Epithelial cell of esophagus (primary cell): Measurements from ENCODE around the gene ZNF697.
"Not testable (repeated sequence)": the region's sequence is repeated elsewhere in the genome, so short reads cannot be mapped to it uniquely, and the experiment has no call there.

Experiments used
- DNase-seq: peaks from one replicate; pipeline ENCODE4 v3.0.0; 2010; ENCODE audit warnings: low read depth
- H3K4me3 ChIP-seq: 2 replicates; pipeline ENCODE4 v1.5.1; 2011; ENCODE audit warnings: mild to moderate bottlenecking, low read length, control low read depth
- CTCF ChIP-seq: IDR thresholded peaks from 2 replicates; pipeline ENCODE4 v1.5.1; 2011; ENCODE audit warnings: low read depth, mild to moderate bottlenecking, low read length, control low read depth, inconsistent platforms; ENCODE audit not compliant: insufficient read depth; ENCODE audit errors: missing control alignments

Gene ZNF697

DNA sequence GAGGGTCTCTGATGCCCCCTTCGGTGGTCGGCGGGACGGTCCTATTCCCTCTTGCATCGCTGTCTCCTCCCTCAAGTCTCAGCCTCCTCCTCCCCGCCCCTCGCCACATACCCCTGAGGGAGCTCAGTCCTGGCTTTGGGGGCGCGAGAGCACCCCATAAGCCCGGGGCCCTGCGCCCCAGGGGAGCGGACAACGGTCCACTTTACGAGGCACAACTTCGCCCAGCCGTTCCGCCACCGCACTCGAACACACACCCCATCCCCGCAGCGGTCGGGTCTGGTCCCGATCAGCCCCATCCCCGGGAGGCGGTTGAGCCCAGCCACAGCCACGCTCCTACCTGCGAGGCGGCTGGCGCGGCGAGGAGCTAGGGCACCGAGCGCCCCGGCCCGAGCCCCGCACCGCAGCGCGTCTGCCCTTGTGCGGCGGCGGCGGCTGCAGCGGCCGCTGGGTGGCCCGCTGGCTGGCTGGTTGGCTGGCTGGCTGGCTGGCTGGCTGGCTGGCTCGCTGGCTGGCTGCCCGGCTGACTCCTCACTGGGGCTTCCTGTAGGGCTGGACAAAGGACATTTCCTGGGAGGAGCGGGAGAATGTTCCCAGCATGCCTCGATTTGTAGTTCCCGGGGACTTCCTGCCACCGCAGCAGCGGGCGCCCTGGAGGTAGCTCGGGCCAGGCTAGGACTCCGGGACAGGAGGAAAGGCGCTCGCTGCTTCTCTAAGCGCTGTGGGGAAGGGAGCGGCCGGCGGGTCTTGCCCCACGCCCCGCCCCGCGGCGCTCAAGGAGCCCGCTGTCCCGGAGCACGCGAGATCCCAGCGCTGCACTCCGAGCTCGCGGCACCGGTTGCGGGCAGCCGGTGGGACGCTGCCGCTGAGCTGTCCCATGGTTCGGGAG lies at the start of gene ZNF697:
Gene ZNF697 (minus strand): TSS at position 533 of the 886 bp plus-strand sequence. CDS start 22,166 bp downstream, outside the sequence.
- peak within 1 kb of the TSS; percentile 81 for H3K4me3 ChIP-seq
- peak; percentile 99 for DNase-seq
- peak; percentile 1 for TF ChIP-seq CTCF

DNA sequence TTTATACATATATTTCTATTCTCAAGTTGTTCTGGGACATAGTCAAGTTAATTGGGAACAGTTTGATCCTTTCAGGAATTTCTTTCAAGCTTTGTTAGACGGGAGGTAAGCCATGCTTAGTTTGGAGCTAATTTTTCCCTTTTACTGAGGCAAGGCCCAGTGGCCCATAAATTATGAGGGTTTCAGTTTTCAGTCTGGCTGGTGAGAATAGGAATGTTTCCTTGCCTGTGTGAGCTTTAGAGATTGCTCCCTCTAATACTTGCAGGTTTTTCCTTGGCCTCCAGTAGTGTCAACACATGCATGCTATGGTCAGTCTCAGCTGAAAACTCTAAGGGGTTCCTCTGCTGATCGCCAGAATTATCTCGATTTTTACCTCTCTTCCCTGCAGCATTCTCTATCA lies 49.5 kb upstream of the ZNF697 start:
- TF ChIP-seq CTCF, result no peak
- no peak overlapping the region for H3K4me3 ChIP-seq
- no peak for DNase-seq

DNA sequence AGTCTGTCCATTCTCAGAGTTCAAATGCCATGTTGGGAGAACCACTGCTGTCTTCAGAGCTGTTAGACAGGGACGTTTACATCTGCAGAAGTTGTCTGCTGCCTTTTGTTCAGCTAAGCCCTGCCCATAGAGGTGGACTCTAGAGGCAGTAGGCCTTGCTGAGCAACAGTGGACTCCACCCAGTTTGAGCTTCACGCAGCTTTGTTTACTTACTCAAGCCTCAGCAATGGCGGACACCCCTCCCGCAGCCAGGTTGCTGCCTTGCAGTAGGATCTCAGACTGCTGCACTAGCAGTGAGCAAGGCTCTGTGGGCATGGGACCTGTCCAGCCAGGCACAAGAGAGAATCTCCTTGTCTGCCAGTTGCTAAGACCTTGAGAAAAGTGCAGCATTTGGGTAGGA lies 48.8 kb upstream of the ZNF697 start:
- DNase-seq, result peak; percentile 68
- not testable (repeated sequence) for H3K4me3 ChIP-seq

GRCh38 chr1:119689511-119689910 lies 41.4 kb upstream of the ZNF697 start:
- DNase-seq, result no peak
- no peak for TF ChIP-seq CTCF
- H3K4me3 ChIP-seq, result no peak overlapping the region

DNA sequence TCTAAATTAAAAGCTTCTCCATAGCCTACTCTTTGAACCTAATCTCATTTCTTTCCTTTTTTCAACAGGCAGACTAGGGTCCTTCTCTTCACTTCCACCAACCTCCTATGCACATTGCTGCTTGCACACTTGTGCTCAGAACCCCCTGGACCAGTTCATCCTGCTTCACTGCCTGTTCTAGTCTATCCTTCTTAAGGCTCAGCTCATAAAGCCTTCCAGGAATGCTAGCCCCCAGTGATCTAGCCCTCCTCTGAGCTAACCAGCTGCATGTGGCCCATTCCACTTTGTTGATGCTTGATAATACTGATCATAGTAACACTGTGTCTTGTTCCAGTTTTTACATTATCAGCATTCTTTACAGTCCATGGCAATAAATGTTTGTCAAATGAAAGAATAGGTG lies 40.7 kb upstream of the ZNF697 start:
- DNase-seq, result no peak
- no peak overlapping the region for H3K4me3 ChIP-seq
- TF ChIP-seq CTCF, result no peak

DNA sequence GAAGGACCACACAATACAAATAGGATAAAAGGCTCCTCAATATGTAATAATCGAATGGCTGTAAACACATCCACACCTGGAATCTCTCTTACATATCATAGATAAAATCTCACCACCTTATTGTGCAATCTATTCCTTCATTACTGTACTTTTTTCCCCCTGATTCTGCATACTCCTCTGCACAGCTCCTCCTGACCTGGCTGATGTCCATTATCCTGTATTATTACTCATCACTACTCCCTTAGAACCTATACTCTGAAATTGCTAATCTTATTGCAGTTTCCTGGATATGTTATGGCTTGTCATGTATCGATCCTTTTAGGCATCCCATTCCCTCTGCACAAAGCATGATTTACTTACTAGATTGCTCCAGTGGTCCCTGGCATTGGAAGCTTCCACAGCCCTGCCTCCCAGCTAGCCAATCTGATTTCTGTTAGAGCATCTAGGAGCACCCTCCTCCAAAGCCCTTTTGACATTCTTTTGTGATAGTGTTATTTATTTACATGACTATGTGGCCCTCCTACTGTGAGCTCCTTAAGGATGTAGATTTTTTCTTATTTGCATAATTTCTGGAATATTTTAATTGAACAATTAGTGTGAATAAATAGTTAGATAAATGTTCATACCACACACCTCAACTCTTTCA lies 39.5 kb upstream of the ZNF697 start:
- peak; percentile 78 for DNase-seq
- H3K4me3 ChIP-seq, result no peak overlapping the region
- TF ChIP-seq CTCF, result no peak

- H3K4me3 ChIP-seq, result no peak overlapping the region
- peak; percentile 96 for DNase-seq
- TF ChIP-seq CTCF, result no peak
Observed at GRCh38 chr1:119686661-119687060, 38.6 kb upstream of the ZNF697 start.
